BE2C (cell line): ENCODE results near the gene OVCA2.

Source experiments
- DNase-seq: peaks from one replicate; pipeline ENCODE4 v3.0.0-alpha.2; 2020
- H3K27me3 ChIP-seq: fragments of 250-450 bp; sonication (Bioruptor Pico); 2 replicates; pipeline ENCODE4 v1.5.1; 2020; ENCODE audit warnings: mild to moderate bottlenecking
- H3K36me3 ChIP-seq: fragments of 250-450 bp; sonication (Bioruptor Pico); 2 replicates; pipeline ENCODE4 v1.5.1; 2020; ENCODE audit warnings: mild to moderate bottlenecking
- H3K4me1 ChIP-seq: fragments of 250-450 bp; sonication (Bioruptor Pico); 2 replicates; pipeline ENCODE4 v1.5.1; 2020
- H3K4me3 ChIP-seq: 2 replicates; pipeline ENCODE4 v1.5.1; 2011; ENCODE audit warnings: low read depth, low read length
- H3K9me3 ChIP-seq: fragments of 250-450 bp; sonication (Bioruptor Pico); 2 replicates; pipeline ENCODE4 v1.5.1; 2020
- TF ChIP-seq, protein P1 (sequence below): IDR thresholded peaks from 2 replicates; pipeline ENCODE4 v1.5.1; 2012; ENCODE audit warnings: mild to moderate bottlenecking, low read depth, low read length

The OVCA2 gene

DNA sequence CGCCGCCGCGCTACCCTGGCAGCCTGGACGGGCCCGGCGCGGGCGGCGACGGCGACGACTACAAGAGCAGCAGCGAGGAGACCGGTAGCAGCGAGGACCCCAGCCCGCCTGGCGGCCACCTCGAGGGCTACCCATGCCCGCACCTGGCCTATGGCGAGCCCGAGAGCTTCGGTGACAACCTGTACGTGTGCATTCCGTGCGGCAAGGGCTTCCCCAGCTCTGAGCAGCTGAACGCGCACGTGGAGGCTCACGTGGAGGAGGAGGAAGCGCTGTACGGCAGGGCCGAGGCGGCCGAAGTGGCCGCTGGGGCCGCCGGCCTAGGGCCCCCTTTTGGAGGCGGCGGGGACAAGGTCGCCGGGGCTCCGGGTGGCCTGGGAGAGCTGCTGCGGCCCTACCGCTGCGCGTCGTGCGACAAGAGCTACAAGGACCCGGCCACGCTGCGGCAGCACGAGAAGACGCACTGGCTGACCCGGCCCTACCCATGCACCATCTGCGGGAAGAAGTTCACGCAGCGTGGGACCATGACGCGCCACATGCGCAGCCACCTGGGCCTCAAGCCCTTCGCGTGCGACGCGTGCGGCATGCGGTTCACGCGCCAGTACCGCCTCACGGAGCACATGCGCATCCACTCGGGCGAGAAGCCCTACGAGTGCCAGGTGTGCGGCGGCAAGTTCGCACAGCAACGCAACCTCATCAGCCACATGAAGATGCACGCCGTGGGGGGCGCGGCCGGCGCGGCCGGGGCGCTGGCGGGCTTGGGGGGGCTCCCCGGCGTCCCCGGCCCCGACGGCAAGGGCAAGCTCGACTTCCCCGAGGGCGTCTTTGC is 16.2 kb downstream of the OVCA2 start:
- no peaks in the 10 kb centered on the region for H3K9me3 ChIP-seq
- H3K36me3 ChIP-seq = no peaks in the 10 kb centered on the region
- no peak overlapping the region for H3K4me3 ChIP-seq
- H3K27me3 ChIP-seq = peaks cover 15% of the 10 kb centered on the region
- no peaks in the 10 kb centered on the region for H3K4me1 ChIP-seq
- no peak for DNase-seq
- TF ChIP-seq, protein P1, sequence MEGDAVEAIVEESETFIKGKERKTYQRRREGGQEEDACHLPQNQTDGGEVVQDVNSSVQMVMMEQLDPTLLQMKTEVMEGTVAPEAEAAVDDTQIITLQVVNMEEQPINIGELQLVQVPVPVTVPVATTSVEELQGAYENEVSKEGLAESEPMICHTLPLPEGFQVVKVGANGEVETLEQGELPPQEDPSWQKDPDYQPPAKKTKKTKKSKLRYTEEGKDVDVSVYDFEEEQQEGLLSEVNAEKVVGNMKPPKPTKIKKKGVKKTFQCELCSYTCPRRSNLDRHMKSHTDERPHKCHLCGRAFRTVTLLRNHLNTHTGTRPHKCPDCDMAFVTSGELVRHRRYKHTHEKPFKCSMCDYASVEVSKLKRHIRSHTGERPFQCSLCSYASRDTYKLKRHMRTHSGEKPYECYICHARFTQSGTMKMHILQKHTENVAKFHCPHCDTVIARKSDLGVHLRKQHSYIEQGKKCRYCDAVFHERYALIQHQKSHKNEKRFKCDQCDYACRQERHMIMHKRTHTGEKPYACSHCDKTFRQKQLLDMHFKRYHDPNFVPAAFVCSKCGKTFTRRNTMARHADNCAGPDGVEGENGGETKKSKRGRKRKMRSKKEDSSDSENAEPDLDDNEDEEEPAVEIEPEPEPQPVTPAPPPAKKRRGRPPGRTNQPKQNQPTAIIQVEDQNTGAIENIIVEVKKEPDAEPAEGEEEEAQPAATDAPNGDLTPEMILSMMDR = no peak

DNA sequence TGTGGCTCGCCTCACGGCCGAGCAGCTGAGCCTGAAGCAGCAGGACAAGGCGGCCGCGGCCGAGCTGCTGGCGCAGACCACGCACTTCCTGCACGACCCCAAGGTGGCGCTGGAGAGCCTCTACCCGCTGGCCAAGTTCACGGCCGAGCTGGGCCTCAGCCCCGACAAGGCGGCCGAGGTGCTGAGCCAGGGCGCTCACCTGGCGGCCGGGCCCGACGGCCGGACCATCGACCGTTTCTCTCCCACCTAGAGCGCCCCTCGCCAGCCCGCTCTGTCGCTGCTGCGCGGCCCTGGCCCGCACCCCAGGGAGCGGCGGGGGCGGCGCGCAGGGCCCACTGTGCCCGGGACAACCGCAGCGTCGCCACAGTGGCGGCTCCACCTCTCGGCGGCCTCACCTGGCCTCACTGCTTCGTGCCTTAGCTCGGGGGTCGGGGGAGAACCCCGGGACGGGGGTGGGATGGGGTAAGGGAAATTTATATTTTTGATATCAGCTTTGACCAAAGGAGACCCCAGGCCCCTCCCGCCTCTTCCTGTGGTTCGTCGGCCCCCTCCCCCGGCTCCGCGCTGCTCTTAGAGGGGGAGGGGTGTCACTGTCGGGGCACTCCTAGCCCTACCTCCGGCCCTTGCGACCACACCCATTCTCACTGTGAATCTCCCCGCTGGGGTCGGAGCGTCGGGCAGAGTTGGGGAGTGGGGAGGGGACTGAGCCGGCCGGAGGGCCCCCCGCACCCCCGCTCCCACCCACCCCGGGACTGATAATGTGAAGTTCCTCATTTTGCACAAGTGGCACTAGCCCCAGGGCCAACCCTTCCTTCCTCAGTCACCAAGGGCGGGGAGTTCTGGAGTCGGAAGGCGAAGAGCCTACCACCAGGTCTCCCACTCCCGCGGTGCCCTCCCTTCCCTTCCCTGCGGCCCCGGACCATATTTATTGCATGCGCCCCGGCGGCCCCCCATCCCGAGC is 17.0 kb downstream of the OVCA2 start:
- no peaks in the 10 kb centered on the region for H3K36me3 ChIP-seq
- H3K9me3 ChIP-seq = no peaks in the 10 kb centered on the region
- no peaks in the 10 kb centered on the region for H3K4me1 ChIP-seq
- H3K4me3 ChIP-seq = no peak overlapping the region
- DNase-seq = no peak
- H3K27me3 ChIP-seq = peaks cover 8% of the 10 kb centered on the region
- TF ChIP-seq, protein P1 = peak; percentile 27; the same call in 1 of the 2 replicates

DNA sequence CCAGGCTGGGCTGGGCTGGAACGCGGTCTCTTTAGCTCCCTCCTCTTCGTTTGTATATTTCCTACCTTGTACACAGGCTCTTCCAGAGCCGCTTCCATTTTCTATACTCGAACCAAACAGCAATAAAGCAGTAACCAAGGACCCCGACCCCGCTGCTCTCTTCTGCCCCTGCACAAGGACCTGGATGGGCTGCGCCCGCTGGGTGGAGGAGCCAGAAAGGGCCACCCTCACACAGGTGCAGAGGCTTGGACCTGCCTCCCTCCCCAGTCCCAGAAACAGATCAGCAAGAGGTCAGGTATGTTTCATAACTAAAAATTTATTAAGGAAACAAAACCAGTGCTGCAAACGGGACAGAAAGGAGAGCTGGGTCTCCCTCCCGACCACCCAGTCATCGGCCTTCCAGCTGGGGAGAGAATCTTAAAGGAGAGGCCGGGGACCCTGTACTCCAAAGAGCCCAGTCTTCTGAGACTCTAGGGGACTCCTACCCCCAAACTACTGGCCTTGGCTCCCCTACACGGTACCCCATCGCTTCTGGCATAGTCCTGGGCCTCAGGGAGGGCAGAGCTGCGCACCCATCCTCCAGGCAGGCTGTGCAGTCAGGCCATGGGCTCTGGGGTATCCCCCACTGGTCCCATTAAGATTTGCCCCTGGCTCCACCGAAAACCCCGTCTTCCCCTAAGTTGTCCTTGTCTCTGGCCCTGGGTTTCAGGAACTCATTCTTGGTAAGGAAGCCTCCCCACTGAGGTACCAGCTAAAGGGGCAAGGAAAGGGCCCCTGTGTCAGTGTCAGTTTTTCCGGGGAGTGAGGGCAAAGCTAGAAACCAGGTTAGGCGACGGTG is 17.9 kb downstream of the OVCA2 start:
- TF ChIP-seq, protein P1 = no peak
- Histone ChIP-seq H3K9me3 (no peaks in the 10 kb centered on the region), H3K36me3 (no peaks in the 10 kb centered on the region; the same call in 1 of the 2 replicates), H3K4me3 (no peak overlapping the region), H3K4me1 (no peaks in the 10 kb centered on the region), H3K27me3 (no peaks in the 10 kb centered on the region)
- no peak for DNase-seq

DNA sequence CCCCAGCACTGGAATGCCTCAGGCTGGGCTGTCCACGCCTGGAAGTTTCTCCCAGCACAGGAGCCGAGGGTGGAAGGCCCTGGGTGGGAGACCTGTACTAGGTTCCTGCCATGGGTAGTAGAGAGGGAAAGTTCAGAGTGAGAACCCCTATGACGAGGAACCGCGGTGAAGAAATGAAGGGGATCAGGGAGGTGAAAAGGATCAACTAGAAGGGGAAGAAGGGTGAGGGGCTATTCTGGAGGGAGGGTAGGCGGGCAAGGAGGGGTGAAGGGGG is 18.5 kb downstream of the OVCA2 start:
- H3K4me1 ChIP-seq = no peaks in the 10 kb centered on the region
- DNase-seq = no peak
- no peaks in the 10 kb centered on the region for H3K27me3 ChIP-seq
- TF ChIP-seq, protein P1 = no peak
- H3K36me3 ChIP-seq = no peaks in the 10 kb centered on the region; the same call in 1 of the 2 replicates
- H3K4me3 ChIP-seq = no peak overlapping the region
- no peaks in the 10 kb centered on the region for H3K9me3 ChIP-seq

DNA sequence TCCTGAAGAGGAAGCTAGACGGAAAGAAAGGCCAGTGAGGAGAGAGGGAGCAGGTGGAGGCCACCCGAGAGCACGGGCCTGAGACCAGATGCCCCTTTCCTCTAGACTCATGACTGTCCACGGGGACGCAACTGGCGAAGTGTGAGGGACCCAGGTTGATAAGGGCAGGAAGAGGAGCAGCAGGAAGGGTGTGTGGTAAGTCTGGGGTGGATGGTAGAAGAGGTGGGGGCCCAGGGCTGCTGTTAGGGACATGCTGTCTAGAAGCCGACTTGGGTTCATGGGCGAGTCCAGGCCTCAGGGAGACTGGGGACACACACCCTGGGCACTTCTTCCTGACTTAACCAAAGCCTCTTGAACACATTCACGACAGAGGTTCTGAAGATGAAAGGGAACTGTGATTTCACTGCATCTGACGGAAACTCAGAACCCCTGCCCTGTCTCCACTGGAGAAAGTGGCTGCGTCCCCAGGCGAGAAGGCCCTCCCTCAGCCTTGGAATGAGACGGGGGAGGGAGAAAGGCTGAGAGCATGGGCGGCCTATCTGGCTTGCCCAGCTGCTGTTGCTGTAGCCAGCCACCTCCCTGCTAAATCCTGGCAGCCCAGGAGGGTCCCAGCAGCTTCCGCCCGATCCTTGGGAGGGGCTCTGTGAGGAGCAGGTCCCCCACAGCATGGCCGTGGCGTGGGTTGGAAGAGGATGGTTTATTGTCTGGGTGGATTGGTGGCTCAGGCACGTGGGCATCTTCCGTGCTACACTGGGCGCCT is 19.0 kb downstream of the OVCA2 start:
- no peaks in the 10 kb centered on the region for H3K9me3 ChIP-seq
- no peak overlapping the region for H3K4me3 ChIP-seq
- H3K27me3 ChIP-seq = no peaks in the 10 kb centered on the region
- no peaks in the 10 kb centered on the region; the same call in 1 of the 2 replicates for H3K36me3 ChIP-seq
- DNase-seq = no peak
- H3K4me1 ChIP-seq = no peaks in the 10 kb centered on the region
- TF ChIP-seq, protein P1 = no peak
